CD4-positive, alpha-beta T cell treated with Interleukin-15 for 4 hours (primary cell): ENCODE results near the gene LSM4.

Experiments
- DNase-seq: peaks from one replicate; pipeline ENCODE4 v3.0.0-alpha.2; 2020; ENCODE audit warnings: low spot score

LSM4 gene

DNA sequence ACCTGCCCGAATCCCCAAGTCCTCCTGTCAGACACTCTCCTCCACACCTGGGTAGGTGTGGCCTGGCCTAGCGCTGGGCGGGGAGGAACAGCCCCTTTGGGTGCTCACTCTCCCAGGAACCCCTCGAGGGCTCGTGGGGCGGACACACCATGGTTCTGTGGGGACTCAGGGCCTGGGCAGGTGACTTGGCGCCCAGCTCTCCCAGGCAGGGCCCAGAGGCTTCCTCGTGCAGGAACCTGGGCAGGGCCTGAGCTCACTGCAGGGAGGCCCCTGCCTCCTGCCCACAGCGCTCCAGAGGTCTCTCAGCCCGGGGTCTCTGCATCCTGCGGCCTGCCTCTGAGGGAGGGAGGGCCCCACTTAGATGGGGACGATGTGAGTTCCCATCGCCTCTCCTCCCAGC, 11.9 kb downstream of the LSM4 start:
- DNase-seq: no peak

- DNase-seq: no peak
These were observed 12.6 kb downstream of the LSM4 start for GRCh38 chr19:18310118-18310909.

GRCh38 chr19:18309525-18310064, 13.3 kb downstream of the LSM4 start:
- no peak for DNase-seq

DNA sequence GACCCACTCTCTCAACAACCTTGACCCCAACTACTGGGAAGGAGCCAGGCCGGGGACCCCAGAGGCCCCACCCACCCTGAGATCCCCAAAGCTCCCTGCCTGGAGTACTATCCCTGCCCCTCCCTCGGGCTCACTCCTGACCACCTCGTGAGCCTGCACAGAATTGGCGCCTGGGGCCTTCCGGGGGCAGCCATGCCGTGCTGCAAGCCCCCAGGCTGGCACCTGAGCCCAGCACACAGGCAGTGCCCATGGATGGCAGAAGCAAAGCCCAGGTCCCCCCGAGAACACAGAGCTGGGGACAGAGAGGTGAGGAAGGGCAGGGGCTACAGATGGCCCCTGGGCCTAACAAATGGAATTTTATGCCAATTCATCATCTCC, 13.9 kb downstream of the LSM4 start:
- no peak for DNase-seq

DNA sequence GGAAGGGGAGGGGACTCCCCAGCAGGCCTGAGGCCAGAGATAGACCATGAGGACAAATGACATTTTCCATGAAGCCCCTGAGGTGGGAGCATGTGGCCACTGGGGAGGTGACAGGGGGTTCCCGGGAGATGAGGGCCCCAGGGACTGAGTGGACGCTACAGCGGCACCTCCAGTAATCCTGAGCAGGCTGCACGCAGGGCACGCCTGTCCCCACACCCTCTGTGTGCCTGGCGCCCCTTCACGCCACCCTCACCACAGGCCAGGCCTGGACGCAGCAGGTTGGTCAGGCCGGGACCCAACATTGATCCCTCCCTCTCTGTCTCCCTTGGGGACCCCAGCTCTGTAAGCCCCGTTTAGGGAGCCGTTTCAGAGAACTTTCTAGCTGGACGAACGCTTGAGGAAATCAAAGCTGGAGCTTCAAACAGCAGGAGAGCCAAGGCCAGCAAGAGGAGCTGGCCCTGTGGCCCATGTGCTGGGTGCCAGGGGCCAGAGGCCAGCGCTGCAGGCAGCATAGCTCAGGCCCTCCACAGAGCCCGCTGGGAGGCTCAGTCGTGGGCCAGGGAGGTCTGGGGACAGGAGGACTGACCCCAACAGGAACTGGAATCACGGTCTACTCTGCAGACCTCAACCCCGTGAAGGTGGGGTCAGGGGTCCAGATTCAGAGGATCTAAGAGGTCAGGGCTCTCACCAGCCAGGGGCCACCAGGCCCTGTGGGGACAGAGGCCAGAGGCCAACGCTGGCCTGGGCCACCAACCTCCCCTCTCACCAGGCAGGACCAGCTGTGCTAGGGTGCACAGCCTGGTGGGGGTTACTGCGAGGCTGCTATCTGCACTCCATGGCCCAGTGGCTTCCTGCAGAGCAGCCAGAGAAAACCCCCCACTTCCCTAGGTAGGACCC, 14.6 kb downstream of the LSM4 start:
- DNase-seq: no peak

DNA sequence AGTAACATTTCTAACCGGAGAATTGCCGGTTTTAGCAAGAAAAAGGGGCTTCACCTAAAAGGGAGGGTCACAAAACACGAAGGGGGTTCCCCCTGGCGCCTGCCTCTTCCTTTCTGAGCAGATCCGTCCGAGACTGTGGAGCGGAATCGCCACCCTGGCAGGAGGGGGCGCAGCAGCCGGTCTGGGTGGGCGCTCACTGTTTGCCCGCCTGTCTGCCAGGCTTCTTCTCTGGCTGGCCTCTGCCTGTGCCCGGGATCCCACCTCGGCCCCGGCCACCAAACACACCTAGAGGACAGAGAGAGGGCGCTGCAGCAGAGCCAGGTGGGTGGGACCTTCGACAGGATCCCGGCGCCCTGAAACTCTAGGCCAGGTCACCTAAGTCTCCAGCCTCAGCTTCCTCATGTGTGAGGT, 15.6 kb downstream of the LSM4 start:
- DNase-seq: peak; percentile 45

- DNase-seq: no peak
These were observed 16.0 kb downstream of the LSM4 start for GRCh38 chr19:18306888-18307260.

GRCh38 chr19:18306209-18306887, 16.5 kb downstream of the LSM4 start:
- DNase-seq: no peak

DNA sequence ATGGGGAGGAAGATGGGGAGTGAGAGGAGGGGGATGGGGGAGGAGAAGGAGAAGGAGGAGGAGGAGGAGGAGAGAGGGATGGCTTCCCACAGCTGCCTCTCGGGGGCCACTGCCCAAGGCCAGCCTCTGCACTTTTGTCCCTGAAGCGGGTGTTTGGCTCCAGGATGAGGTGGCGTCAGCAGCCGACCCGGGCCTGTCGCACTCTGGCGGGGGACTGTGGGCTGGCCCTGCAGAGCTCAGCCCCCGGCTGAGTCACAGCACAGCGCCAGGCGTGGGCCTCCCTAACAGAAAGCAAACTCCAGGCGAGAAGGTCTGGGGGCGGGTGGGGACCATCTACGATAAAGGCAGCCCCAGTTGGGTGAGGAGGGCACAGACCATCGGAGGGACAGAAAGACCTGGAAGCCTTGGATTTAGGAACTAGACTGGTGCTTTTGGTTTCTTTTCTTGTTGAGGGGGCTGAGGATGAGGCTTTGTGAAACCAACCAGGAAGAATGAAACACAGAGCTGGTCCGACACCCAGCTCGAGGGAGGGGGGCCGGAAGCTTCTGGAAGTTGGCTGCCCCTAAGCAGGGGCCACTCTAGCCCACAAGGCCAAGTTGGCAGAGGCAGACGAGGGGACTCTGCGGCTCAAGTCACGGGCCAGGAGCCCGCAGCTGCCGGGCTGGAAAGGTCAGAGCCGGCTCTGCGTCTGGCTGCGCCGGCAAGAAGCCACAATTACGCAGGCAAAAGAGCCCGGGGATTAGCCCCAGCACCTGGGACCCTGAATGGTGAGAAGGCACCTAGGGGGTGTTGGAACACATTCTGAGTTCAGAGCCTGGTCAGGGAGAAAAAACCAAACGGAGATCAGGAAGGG, 18.2 kb downstream of the LSM4 start:
- DNase-seq: peak; percentile 84

GRCh38 chr19:18304208-18304457, 18.7 kb downstream of the LSM4 start:
- no peak for DNase-seq

DNA sequence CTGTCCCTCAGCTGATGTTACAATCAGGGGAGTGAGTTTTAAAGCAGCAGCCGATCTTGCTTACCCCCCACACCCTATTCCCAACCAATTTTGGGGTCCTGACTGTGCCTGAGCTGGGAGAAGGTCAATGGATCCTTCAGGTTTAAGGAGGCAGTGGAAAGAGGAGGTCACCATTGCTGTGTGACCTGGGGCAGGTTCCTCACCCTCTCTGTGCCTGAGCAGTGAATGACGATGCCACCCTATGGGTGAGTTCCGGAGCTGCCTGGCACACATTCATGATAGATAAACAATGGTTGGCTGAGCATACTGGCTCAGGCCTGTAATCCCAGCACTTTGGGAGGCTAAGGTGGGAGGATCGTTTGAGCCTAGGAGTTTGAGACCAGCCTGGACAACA, 21.2 kb downstream of the LSM4 start:
- DNase-seq: no peak

- DNase-seq: no peak
These were observed 21.8 kb downstream of the LSM4 start for GRCh38 chr19:18300930-18301717.

DNA sequence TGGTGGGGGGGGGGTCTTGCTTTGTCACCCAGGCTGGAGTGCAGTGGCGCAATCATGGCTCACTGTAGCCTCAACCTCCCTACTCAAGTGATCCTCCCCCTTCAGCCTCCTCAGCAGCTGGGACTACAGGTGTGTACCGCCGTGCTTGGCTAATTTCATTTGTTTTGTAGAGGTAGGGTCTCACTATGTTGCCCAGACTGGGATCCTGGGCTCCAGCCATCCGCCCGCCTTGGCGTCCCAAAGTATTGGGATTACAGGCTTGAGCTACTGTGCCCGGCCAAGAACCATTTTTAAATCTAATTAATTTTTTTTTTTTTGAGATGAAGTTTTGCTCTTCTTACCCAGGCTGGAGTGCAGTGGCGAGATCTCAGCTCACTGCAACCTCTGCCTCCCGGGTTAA, 23.2 kb downstream of the LSM4 start:
- no peak for DNase-seq

- DNase-seq: no peak
These were observed 24.3 kb downstream of the LSM4 start for GRCh38 chr19:18298601-18299000.

GRCh38 chr19:18297308-18297707, 25.6 kb downstream of the LSM4 start:
- DNase-seq: no peak

GRCh38 chr19:18295034-18295451, 27.8 kb downstream of the LSM4 start:
- DNase-seq: no peak

GRCh38 chr19:18294467-18294864, 28.4 kb downstream of the LSM4 start:
- peak; percentile 94 for DNase-seq

GRCh38 chr19:18293642-18294466, 29.0 kb downstream of the LSM4 start:
- DNase-seq: no peak

- no peak for DNase-seq
These were observed 29.9 kb downstream of the LSM4 start for GRCh38 chr19:18292810-18293641.
